ENCODE results near the gene MALRD1. TPM values are rescaled to one million over a fixed set of nuclear protein-coding genes. Genes with fewer than 3 reads are reported as not detected.
"Not testable (repeated sequence)": the region's sequence is repeated elsewhere in the genome, so short reads cannot be mapped to it uniquely, and the experiment has no call there.

MALRD1 gene
- total RNA-seq, 1 donor = 1.7 TPM

- no peak overlapping the region for H3K4me3 ChIP-seq (ENCODE audit: low read depth, low read length)
- no peak for TF ChIP-seq CTCF (IDR thresholded peaks at IDR 0.05; ENCODE audit: insufficient read depth, low read depth, low read length)
- no peak for DNase-seq (ENCODE audit: low read depth)
Measured at GRCh38 chr10:19750972-19751371, 702.4 kb downstream of the MALRD1 start.

- DNase-seq (ENCODE audit: low read depth) = no peak
- no peak for TF ChIP-seq CTCF (IDR thresholded peaks at IDR 0.05; ENCODE audit: insufficient read depth, low read depth, low read length)
Measured at GRCh38 chr10:19756919-19757318, 708.3 kb downstream of the MALRD1 start.

GRCh38 chr10:19762026-19762425 lies 713.4 kb downstream of the MALRD1 start:
- DNase-seq (ENCODE audit: low read depth) = peak; percentile 63
- no peak for TF ChIP-seq CTCF (IDR thresholded peaks at IDR 0.05; ENCODE audit: insufficient read depth, low read depth, low read length)
- no peak overlapping the region for H3K4me3 ChIP-seq (ENCODE audit: low read depth, low read length)

More at GRCh38 chr10:19756919-19757318, 708.3 kb downstream of the MALRD1 start:
- H3K4me3 ChIP-seq (ENCODE audit: low read depth, low read length) = no peak overlapping the region

- no peak for TF ChIP-seq CTCF (IDR thresholded peaks at IDR 0.05; ENCODE audit: insufficient read depth, low read depth, low read length)
- no peak for DNase-seq (ENCODE audit: low read depth)
- no peak overlapping the region for H3K4me3 ChIP-seq (ENCODE audit: low read depth, low read length)
Measured at GRCh38 chr10:19764111-19764510, 715.5 kb downstream of the MALRD1 start.

- TF ChIP-seq CTCF (IDR thresholded peaks at IDR 0.05; ENCODE audit: insufficient read depth, low read depth, low read length) = no peak
- H3K4me3 ChIP-seq (ENCODE audit: low read depth, low read length) = no peak overlapping the region
- DNase-seq (ENCODE audit: low read depth) = no peak
Measured at GRCh38 chr10:19767876-19768275, 719.3 kb downstream of the MALRD1 start.

- DNase-seq (ENCODE audit: low read depth); H3K4me3 ChIP-seq (ENCODE audit: low read depth, low read length): not testable (repeated sequence)
Measured at GRCh38 chr10:19769826-19770225, 721.2 kb downstream of the MALRD1 start.

- peak; percentile 41 for DNase-seq (ENCODE audit: low read depth)
- H3K4me3 ChIP-seq (ENCODE audit: low read depth, low read length) = no peak overlapping the region
- no peak for TF ChIP-seq CTCF (IDR thresholded peaks at IDR 0.05; ENCODE audit: insufficient read depth, low read depth, low read length)
Measured at GRCh38 chr10:19772972-19773371, 724.4 kb downstream of the MALRD1 start.

Data from fibroblast of villous mesenchyme (primary cell).